Measurements from ENCODE around the gene VSX1.

The VSX1 gene

GRCh38 chr20:25042531-25043498 is 39.1 kb downstream of the VSX1 start:
- peak in 15 of 58 donors; percentile 26 to 57 (median 34) for DNase-seq

GRCh38 chr20:25041813-25042530 is 40.0 kb downstream of the VSX1 start:
- no peak for DNase-seq

- DNase-seq, result peak in 3 of 58 donors; percentile 60 to 82 (median 62)
Observed at GRCh38 chr20:25040438-25040831, 41.5 kb downstream of the VSX1 start.

GRCh38 chr20:25039697-25040437 is 42.1 kb downstream of the VSX1 start:
- DNase-seq, result peak in 56 of 58 donors; percentile 22 to 94 (median 78)

- no peak for DNase-seq
Observed at GRCh38 chr20:25038591-25039015, 43.3 kb downstream of the VSX1 start.

GRCh38 chr20:25038103-25038410 is 43.9 kb downstream of the VSX1 start:
- no peak for DNase-seq

- DNase-seq, result no peak
Observed at GRCh38 chr20:25037288-25038102, 44.4 kb downstream of the VSX1 start.

- no peak for DNase-seq
Observed at GRCh38 chr20:25036331-25036936, 45.5 kb downstream of the VSX1 start.

- DNase-seq, result no peak
Observed at GRCh38 chr20:25035921-25036320, 46.0 kb downstream of the VSX1 start.

GRCh38 chr20:25033924-25034300 is 48.0 kb downstream of the VSX1 start:
- no peak for DNase-seq

- DNase-seq, result no peak
Observed at GRCh38 chr20:25033265-25033923, 48.5 kb downstream of the VSX1 start.

- peak; percentile 41 to 99 (median 92) for DNase-seq
Observed at GRCh38 chr20:25032478-25033264, 49.3 kb downstream of the VSX1 start.

GRCh38 chr20:25032065-25032477 is 49.9 kb downstream of the VSX1 start:
- DNase-seq, result peak in 45 of 58 donors; percentile 24 to 82 (median 61)

- no peak for DNase-seq
Observed at GRCh38 chr20:25031241-25031640, 50.7 kb downstream of the VSX1 start.

GRCh38 chr20:25030649-25031207 is 51.2 kb downstream of the VSX1 start:
- DNase-seq, result peak in 13 of 58 donors; percentile 28 to 55 (median 39)

GRCh38 chr20:25030007-25030648 is 51.8 kb downstream of the VSX1 start:
- peak in 11 of 58 donors; percentile 27 to 63 (median 40) for DNase-seq

GRCh38 chr20:25025986-25026605 is 55.8 kb downstream of the VSX1 start:
- DNase-seq, result no peak
